Measurements from ENCODE around the gene RRM2.

RRM2 gene

DNA sequence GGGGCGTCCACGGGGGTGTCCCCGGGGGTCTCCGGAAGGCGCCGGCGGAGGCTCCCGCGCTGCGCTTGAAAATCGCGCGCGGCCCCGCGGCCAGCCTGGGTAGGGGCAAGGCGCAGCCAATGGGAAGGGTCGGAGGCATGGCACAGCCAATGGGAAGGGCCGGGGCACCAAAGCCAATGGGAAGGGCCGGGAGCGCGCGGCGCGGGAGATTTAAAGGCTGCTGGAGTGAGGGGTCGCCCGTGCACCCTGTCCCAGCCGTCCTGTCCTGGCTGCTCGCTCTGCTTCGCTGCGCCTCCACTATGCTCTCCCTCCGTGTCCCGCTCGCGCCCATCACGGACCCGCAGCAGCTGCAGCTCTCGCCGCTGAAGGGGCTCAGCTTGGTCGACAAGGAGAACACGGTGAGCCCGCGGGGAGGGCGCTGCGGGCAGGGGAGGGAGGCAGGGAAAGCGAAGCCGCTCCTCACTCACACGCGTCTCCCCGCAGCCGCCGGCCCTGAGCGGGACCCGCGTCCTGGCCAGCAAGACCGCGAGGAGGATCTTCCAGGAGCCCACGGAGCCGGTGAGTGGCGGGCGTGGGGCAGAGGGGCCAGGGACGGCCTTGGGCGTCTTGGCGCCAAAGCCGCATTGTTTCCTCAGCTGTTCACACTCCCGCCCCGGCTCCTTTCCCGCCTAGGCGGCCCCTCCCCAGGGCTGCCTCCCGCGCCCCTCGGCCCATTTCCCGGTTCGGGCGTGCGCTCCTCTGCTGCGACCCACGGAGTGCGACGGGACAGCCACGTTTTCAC lies at the start of gene RRM2:
TSS of gene RRM2 (plus strand) at position 240 of the 781 bp plus-strand sequence. CDS start at position 300, 60 bp downstream.
- peak; percentile 95 for DNase-seq
- in situ Hi-C loops (cut with HindIII; ENCODE audit: low pct_ligation_motif_present, low pct_unique_long_range_greater_than_20kb, low sequenced_read_pairs), result loop anchor here (25.0 kb wide), 1 partner anchor 315 kb away; the partner anchor contains the start of gene ODC1

DNA sequence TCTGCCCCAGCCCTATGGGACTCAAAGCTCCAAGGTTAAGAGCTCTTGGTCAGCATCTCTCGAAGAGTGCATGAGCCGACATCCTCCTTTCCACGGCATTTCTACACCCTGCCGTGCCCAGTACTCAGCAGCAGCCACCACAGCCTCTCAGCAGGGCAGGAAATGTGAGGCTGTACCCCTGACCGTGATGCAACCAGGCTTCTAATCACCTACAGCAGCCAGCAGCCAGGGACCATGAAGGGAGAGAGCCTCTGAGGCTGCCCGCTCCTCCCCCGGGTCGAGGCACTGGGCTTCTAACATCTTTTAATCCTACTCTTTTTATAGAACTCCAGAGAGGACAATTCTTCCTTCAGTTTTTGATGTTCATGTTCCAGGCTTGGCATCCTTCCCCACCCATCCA lies 48.8 kb upstream of the RRM2 start:
- in situ Hi-C loops (cut with HindIII; ENCODE audit: low pct_ligation_motif_present, low pct_unique_long_range_greater_than_20kb, low sequenced_read_pairs), result no loop called here
- no peak for DNase-seq

- no peak for DNase-seq
- in situ Hi-C loops (cut with HindIII; ENCODE audit: low pct_ligation_motif_present, low pct_unique_long_range_greater_than_20kb, low sequenced_read_pairs), result no loop called here
Observed at GRCh38 chr2:10075101-10075500, 47.4 kb upstream of the RRM2 start.

GRCh38 chr2:10075571-10076209 lies 46.8 kb upstream of the RRM2 start:
- DNase-seq, result no peak
- in situ Hi-C loops (cut with HindIII; ENCODE audit: low pct_ligation_motif_present, low pct_unique_long_range_greater_than_20kb, low sequenced_read_pairs), result no loop called here

DNA sequence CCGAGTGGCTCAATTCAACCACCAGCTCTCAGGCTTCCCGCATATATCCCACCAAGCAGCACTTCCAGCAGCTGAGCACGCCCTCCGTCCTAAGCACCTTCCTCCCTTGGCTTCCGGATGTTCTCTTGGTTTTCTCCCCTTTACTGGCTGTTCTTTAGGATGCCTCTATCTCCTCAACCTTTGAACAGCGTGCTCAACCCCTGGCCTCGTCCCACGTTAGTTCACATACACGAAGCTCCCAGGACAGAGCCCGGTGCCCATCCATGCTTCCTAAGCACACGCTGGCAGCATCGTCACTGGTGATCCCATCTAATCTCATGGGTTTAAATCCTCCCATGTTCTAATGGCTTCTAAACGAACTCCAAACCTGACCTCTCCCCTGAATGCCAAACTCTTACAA lies 46.0 kb upstream of the RRM2 start:
- no peak for DNase-seq
- in situ Hi-C loops (cut with HindIII; ENCODE audit: low pct_ligation_motif_present, low pct_unique_long_range_greater_than_20kb, low sequenced_read_pairs), result no loop called here

GRCh38 chr2:10076988-10077527 lies 45.5 kb upstream of the RRM2 start:
- no peak for DNase-seq
- in situ Hi-C loops (cut with HindIII; ENCODE audit: low pct_ligation_motif_present, low pct_unique_long_range_greater_than_20kb, low sequenced_read_pairs), result no loop called here

- no peak for DNase-seq
- in situ Hi-C loops (cut with HindIII; ENCODE audit: low pct_ligation_motif_present, low pct_unique_long_range_greater_than_20kb, low sequenced_read_pairs), result no loop called here
Observed at GRCh38 chr2:10078001-10078400, 44.5 kb upstream of the RRM2 start.

- DNase-seq, result no peak
- in situ Hi-C loops (cut with HindIII; ENCODE audit: low pct_ligation_motif_present, low pct_unique_long_range_greater_than_20kb, low sequenced_read_pairs), result no loop called here
Observed at GRCh38 chr2:10078704-10079265, 43.8 kb upstream of the RRM2 start.

- peak; percentile 38 for DNase-seq
- in situ Hi-C loops (cut with HindIII; ENCODE audit: low pct_ligation_motif_present, low pct_unique_long_range_greater_than_20kb, low sequenced_read_pairs), result no loop called here
Observed at GRCh38 chr2:10079266-10079869, 43.2 kb upstream of the RRM2 start.

GRCh38 chr2:10079870-10080535 lies 42.5 kb upstream of the RRM2 start, which contains the start of gene CYS1:
CYS1 (minus strand) TSS chr2:10080411; CDS start chr2:10080223, 188 bp downstream.
- in situ Hi-C loops (cut with HindIII; ENCODE audit: low pct_ligation_motif_present, low pct_unique_long_range_greater_than_20kb, low sequenced_read_pairs), result no loop called here
- DNase-seq, result peak; percentile 18

- in situ Hi-C loops (cut with HindIII; ENCODE audit: low pct_ligation_motif_present, low pct_unique_long_range_greater_than_20kb, low sequenced_read_pairs), result no loop called here
- no peak for DNase-seq
Observed at GRCh38 chr2:10080536-10081304, 41.8 kb upstream of the RRM2 start.

GRCh38 chr2:10083046-10083445 lies 39.5 kb upstream of the RRM2 start:
- DNase-seq, result no peak
- in situ Hi-C loops (cut with HindIII; ENCODE audit: low pct_ligation_motif_present, low pct_unique_long_range_greater_than_20kb, low sequenced_read_pairs), result no loop called here

DNA sequence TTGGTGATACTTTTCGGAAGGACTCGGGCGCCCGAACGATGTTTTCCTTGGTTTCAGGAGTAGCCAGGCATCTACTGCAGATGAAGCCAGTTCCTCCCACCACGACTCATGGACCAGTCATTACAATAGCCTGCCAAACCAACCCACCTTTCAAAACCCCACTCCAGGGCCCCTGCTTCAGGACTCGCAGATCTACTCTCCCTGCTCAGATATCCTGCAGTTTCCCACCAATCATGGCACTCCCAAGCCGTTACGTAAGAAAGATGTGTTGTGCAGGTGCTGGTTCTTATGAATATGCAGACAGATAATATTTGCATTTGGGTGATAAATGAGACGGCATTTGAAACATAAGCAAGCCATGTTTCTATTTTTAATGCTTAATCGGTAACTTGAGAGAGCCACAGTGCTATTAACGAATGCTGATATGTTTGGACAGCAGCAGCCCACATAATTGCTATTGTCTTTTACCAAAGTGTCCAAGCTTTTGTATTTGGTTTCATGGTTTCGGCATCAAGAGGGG lies 38.8 kb upstream of the RRM2 start:
- no peak for DNase-seq
- in situ Hi-C loops (cut with HindIII; ENCODE audit: low pct_ligation_motif_present, low pct_unique_long_range_greater_than_20kb, low sequenced_read_pairs), result no loop called here

GRCh38 chr2:10084223-10084865 lies 38.2 kb upstream of the RRM2 start:
- in situ Hi-C loops (cut with HindIII; ENCODE audit: low pct_ligation_motif_present, low pct_unique_long_range_greater_than_20kb, low sequenced_read_pairs), result no loop called here
- no peak for DNase-seq

GRCh38 chr2:10085043-10085667 lies 37.4 kb upstream of the RRM2 start:
- DNase-seq, result no peak
- in situ Hi-C loops (cut with HindIII; ENCODE audit: low pct_ligation_motif_present, low pct_unique_long_range_greater_than_20kb, low sequenced_read_pairs), result no loop called here

GRCh38 chr2:10085668-10086059 lies 36.9 kb upstream of the RRM2 start:
- DNase-seq, result no peak
- in situ Hi-C loops (cut with HindIII; ENCODE audit: low pct_ligation_motif_present, low pct_unique_long_range_greater_than_20kb, low sequenced_read_pairs), result no loop called here

DNA sequence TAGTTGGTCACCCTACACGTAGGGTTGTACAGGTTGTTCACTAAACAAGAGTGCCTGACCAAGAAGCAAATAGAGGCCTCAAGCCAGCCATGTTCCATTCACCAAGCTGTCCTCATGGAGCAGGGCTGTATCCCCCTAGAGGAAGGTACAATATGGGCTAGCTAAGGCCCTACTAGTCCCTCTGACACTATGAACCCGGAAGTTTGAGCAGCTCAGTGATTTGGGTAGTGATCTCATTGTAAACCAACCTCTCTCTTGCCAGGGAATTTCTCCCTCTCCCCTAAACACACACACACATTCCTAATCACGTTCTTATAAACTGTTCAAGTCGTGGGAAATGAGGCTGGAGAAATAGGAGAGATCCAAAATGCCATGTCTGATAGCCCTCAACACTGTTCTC lies 35.6 kb upstream of the RRM2 start:
- DNase-seq, result no peak
- in situ Hi-C loops (cut with HindIII; ENCODE audit: low pct_ligation_motif_present, low pct_unique_long_range_greater_than_20kb, low sequenced_read_pairs), result no loop called here

Data from ACHN (cell line).